WERI-Rb-1 (cell line): Measurements from ENCODE around the gene CUX1.

ENCODE experiments used
- DNase-seq: peaks from one replicate; pipeline ENCODE4 v3.0.0-alpha.2; 2020
- H3K27ac ChIP-seq: fragments of 250-450 bp; sonication (Bioruptor Pico); 2 replicates; pipeline ENCODE4 v1.5.1; 2020; ENCODE audit warnings: mild to moderate bottlenecking, moderate library complexity
- H3K27me3 ChIP-seq: fragments of 250-450 bp; sonication (Bioruptor Pico); 2 replicates; pipeline ENCODE4 v1.5.1; 2021; ENCODE audit warnings: mild to moderate bottlenecking, low read depth, moderate library complexity; ENCODE audit not compliant: insufficient read depth, severe bottlenecking
- H3K36me3 ChIP-seq: fragments of 250-450 bp; sonication (Bioruptor Pico); 2 replicates; pipeline ENCODE4 v1.5.1; 2020; ENCODE audit warnings: mild to moderate bottlenecking, moderate library complexity
- H3K4me3 ChIP-seq: 2 replicates; pipeline ENCODE4 v1.5.1; 2011; ENCODE audit warnings: low read depth, mild to moderate bottlenecking, control low read depth, low read length
- H3K9me3 ChIP-seq: fragments of 250-450 bp; sonication (Bioruptor Pico); 2 replicates; pipeline ENCODE4 v1.5.1; 2021; ENCODE audit warnings: mild to moderate bottlenecking, moderate library complexity; ENCODE audit not compliant: severe bottlenecking
- CTCF ChIP-seq: IDR thresholded peaks from 2 replicates; pipeline ENCODE4 v1.5.1; 2011; ENCODE audit warnings: low read depth, mild to moderate bottlenecking, control low read depth, inconsistent platforms, low read length

Gene CUX1

DNA sequence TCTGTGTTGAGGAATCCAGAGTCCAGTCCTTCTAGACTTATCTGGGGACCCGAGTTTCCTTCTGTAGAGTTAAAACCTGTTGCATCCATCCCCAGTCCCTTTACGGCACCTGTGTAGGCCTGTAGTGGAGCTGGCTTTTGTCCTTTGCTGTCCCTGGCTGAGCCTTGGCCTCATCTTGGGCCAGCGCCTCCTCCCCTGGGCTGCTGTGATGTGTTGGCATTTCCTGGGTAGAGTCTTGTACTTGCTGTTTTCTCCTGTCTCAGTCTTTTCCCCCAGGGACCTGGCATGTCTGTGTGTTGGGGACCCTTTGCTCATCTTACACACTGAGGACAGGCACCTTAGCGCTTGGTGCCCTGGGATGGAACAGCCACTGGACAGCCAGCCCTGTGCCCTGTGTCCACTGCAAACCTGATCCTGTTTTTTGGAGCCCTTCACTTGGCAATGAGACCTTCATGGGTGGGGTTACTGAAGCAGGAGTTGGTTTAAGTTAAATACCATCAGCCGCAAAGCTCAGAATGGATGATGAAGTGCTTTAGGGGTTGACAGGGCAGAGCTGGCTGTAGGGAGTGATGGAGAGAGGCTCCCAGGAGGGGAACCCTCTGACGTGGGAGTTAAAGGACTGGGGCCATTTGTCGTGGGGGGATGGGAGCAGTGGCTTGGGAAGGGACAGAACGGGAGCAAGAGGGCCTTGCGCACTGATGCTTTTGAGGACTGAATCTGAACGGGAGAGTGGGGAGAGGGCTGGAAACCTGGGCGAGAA lies 50.9 kb downstream of the CUX1 start:
- Histone ChIP-seq H3K27ac (no peak overlapping the region), H3K27me3 (no peaks in the 10 kb centered on the region), H3K4me3 (no peak overlapping the region), H3K36me3 (no peaks in the 10 kb centered on the region; the same call in 1 of the 2 replicates), H3K9me3 (no peaks in the 10 kb centered on the region)
- no peak for DNase-seq
- TF ChIP-seq CTCF = no peak

DNA sequence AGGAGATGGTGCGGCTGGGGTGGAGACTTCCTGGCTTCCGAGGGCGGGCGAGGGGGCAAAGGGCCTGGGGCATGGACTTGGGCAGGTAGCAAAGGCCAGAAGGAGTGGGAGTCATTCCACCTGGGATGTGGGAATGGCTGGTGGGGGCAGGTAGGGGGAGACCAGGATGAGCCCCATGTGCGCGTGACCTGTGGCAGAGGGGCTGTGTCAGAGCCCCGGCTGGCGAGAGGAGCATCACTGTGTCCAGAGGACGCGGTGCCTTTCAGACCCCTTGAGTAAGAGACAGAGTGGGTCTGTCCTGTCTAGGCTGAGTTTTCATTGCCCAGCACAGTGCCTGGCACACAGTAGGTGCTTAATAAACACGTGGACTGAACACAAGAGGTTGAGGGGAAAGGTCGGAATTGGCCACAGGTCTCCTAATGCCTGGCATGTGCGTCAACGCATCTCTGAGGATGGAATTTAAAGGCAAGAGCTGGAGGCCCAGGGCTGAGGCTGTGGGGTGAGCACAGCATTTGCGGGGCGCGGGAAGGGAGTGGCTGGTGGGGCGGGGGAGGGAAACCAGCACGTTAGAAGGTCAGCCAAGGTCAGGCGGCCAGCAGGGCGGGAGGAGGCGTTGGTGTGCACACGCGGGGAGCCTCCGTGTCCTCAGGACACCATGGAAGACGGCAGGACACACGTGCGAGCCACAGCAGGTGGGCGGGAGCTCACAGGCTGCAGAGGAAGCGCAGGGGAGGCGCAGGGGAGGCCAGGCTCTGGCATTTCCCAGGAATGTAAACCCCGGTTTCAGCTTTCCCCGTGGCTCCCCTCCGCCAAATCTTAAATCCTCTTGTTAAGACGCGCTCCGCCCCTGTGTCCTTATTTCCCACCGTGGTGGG lies 51.8 kb downstream of the CUX1 start:
- TF ChIP-seq CTCF = no peak

GRCh38 chr7:101869901-101870290 lies 52.5 kb downstream of the CUX1 start:
- no peaks in the 10 kb centered on the region for H3K27me3 ChIP-seq

More for the DNA sequence above, 51.8 kb downstream of the CUX1 start:
- Histone ChIP-seq H3K9me3 (no peaks in the 10 kb centered on the region), H3K4me3 (no peak overlapping the region), H3K27me3 (no peaks in the 10 kb centered on the region), H3K36me3 (no peaks in the 10 kb centered on the region; the same call in 1 of the 2 replicates), H3K27ac (no peak overlapping the region)
- peak; percentile 71 for DNase-seq

DNA sequence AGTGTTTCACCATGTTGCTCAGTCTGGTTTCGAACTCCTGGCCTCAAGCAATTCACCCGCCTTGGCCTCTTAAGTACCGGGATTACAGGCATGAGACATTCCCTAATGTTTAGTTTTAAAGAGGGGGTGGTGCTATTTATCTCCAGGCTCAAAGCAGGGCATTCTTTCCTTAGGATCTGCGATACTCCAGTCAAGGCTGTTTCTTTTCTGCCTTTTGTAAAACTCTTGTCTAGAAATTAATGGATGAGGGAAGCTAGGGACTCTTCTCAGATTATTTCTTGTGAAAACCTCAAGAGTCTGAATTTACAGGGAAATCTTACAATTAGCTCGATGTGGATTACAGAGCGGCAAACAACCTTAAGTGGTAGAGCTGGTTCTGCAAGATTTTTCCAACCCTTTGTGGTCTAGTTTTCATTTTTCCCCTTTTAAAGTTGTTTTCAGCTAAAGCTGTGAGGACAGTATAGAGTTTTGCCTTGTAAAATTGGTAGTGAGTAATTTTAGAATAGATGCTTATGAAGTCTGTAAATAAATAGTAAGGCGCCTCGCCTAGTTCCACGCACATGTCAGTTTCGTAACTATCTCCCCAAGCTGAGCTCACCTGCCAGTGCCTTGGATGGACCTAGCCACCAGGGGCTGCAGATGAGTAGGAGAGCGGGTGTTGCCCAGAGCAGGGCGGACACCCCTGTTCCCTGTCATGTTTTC lies 53.1 kb downstream of the CUX1 start:
- H3K27me3 ChIP-seq = no peaks in the 10 kb centered on the region
- H3K27ac ChIP-seq = no peak overlapping the region
- H3K4me3 ChIP-seq = no peak overlapping the region
- H3K36me3 ChIP-seq = no peaks in the 10 kb centered on the region
- DNase-seq = no peak
- no peaks in the 10 kb centered on the region for H3K9me3 ChIP-seq
- TF ChIP-seq CTCF = peak; percentile 42

More at GRCh38 chr7:101869901-101870290, 52.5 kb downstream of the CUX1 start:
- Histone ChIP-seq H3K4me3 (no peak overlapping the region), H3K27ac (no peak overlapping the region), H3K9me3 (no peaks in the 10 kb centered on the region), H3K36me3 (no peaks in the 10 kb centered on the region; the same call in 1 of the 2 replicates)
- 0 out of 2 replicates have a peak, but pooled peaks have one; percentile 17 for TF ChIP-seq CTCF
- DNase-seq = no peak

DNA sequence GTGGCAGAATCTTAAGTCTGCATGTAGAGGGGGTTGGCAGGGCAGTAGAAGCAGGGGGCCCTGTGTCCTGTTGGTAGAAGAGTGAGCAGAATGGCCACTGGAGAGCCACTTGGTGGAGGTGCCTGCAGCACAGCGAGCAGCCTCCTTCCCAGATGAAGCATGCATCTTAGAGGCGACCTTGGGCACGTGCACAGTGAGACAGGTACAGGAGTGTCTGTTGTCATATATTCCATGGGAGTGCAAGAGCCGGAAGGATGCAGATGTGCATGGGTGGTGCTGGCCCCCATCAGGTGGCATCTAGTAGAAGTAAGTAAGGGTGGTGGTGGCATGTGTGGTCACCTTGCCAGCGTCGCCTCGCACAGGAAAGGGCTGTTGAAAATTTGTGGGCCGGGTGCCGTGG lies 53.9 kb downstream of the CUX1 start:
- Histone ChIP-seq H3K9me3 (no peaks in the 10 kb centered on the region), H3K36me3 (no peaks in the 10 kb centered on the region), H3K4me3 (no peak overlapping the region), H3K27ac (no peak overlapping the region), H3K27me3 (no peaks in the 10 kb centered on the region)
- TF ChIP-seq CTCF = no peak
- no peak for DNase-seq
